HFFc6 (cell line): ENCODE data around the gene SEL1L3. TPM values are rescaled to one million over a fixed set of nuclear protein-coding genes. Genes with fewer than 3 reads are reported as not detected.

Experiments
- DNase-seq: peaks from one replicate; pipeline ENCODE4 v3.0.0-alpha.2; 2018
- H3K27ac Mint-ChIP-seq: 2 replicates; pipeline ENCODE4 v1.8.0; 2020; ENCODE audit warnings: mild to moderate bottlenecking, mixed read lengths
- H3K27me3 Mint-ChIP-seq: 2 replicates; pipeline ENCODE4 v1.8.0; 2021; ENCODE audit warnings: mild to moderate bottlenecking, moderate library complexity, mixed read lengths; ENCODE audit not compliant: insufficient read depth
- H3K36me3 Mint-ChIP-seq: 2 replicates; pipeline ENCODE4 v1.8.0; 2021; ENCODE audit warnings: low read depth, mixed read lengths
- H3K4me1 Mint-ChIP-seq: 2 replicates; pipeline ENCODE4 v1.8.0; 2020; ENCODE audit warnings: low read depth, mixed read lengths
- H3K4me3 Mint-ChIP-seq: 2 replicates; pipeline ENCODE4 v1.8.0; 2020; ENCODE audit warnings: mild to moderate bottlenecking, moderate library complexity, mixed read lengths
- H3K9me3 Mint-ChIP-seq: 2 replicates; pipeline ENCODE4 v1.8.0; 2020; ENCODE audit warnings: mild to moderate bottlenecking, mixed read lengths
- total RNA-seq, 6 experiments: library from RNA; stranded (reverse); fragmentation: NEBNext Ultra II Directional; extraction: Animal tissue kit (Norgen Biotek cat#: 25700); gene quantifications; 2 replicates in 1 of 6; 3 replicates in 5 of 6; pipeline ENCODE4 v1.2.3, GENCODE V29; 2021
- TF ChIP-seq, protein P1 (sequence below): fragments of 200-600 bp; sonication (generic); IDR thresholded peaks from 2 replicates; pipeline ENCODE4 v1.5.0; 2021; ENCODE audit warnings: antibody characterized with exemption, mild to moderate bottlenecking

The SEL1L3 gene
- total RNA-seq, 6 experiments from 2014 or later, result 24.5 to 35.4 (median 31.1) TPM

- H3K4me3 Mint-ChIP-seq, result no peak overlapping the region
- H3K27ac Mint-ChIP-seq, result no peak overlapping the region
- DNase-seq, result no peak
- TF ChIP-seq, protein P1, sequence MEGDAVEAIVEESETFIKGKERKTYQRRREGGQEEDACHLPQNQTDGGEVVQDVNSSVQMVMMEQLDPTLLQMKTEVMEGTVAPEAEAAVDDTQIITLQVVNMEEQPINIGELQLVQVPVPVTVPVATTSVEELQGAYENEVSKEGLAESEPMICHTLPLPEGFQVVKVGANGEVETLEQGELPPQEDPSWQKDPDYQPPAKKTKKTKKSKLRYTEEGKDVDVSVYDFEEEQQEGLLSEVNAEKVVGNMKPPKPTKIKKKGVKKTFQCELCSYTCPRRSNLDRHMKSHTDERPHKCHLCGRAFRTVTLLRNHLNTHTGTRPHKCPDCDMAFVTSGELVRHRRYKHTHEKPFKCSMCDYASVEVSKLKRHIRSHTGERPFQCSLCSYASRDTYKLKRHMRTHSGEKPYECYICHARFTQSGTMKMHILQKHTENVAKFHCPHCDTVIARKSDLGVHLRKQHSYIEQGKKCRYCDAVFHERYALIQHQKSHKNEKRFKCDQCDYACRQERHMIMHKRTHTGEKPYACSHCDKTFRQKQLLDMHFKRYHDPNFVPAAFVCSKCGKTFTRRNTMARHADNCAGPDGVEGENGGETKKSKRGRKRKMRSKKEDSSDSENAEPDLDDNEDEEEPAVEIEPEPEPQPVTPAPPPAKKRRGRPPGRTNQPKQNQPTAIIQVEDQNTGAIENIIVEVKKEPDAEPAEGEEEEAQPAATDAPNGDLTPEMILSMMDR, result no peak
- no peaks in the 10 kb centered on the region for H3K36me3 Mint-ChIP-seq
- no peaks in the 10 kb centered on the region for H3K9me3 Mint-ChIP-seq
- peaks cover 13% of the 10 kb centered on the region for H3K4me1 Mint-ChIP-seq
- peaks cover 21% of the 10 kb centered on the region for H3K27me3 Mint-ChIP-seq
Observed at GRCh38 chr4:25704516-25704915, 158.3 kb downstream of the SEL1L3 start.

- H3K36me3 Mint-ChIP-seq, result no peaks in the 10 kb centered on the region
- no peak overlapping the region for H3K4me3 Mint-ChIP-seq
- peak; percentile 37 for DNase-seq
- H3K9me3 Mint-ChIP-seq, result no peaks in the 10 kb centered on the region
- H3K27me3 Mint-ChIP-seq, result peaks cover 21% of the 10 kb centered on the region
- H3K4me1 Mint-ChIP-seq, result peaks cover 13% of the 10 kb centered on the region
- no peak overlapping the region for H3K27ac Mint-ChIP-seq
- TF ChIP-seq, protein P1, result no peak
Observed at GRCh38 chr4:25703731-25704388, 158.9 kb downstream of the SEL1L3 start.

DNA sequence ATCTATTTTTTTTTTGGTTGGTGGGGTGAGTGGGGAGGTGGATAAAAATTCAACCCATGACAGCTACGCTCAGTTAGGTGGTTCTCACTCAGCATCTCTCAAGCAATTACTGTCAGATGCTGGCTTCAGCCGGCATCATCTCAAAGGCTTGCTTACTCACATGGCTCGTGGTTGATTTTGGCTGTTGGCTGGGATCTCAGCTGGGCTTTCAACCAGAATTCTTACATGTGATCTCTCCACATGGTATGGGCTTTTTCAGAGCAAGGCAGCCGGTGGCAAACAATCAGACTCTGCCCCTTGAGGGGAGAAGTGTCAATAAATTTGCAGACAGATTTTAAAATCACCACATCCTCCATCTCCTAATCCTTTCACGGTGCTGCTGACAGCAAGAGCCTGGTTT lies 159.9 kb downstream of the SEL1L3 start:
- H3K9me3 Mint-ChIP-seq, result no peaks in the 10 kb centered on the region
- no peak overlapping the region for H3K4me3 Mint-ChIP-seq
- no peaks in the 10 kb centered on the region for H3K36me3 Mint-ChIP-seq
- no peak overlapping the region for H3K27ac Mint-ChIP-seq
- DNase-seq, result peak; percentile 70
- peaks cover 21% of the 10 kb centered on the region for H3K27me3 Mint-ChIP-seq
- H3K4me1 Mint-ChIP-seq, result peaks cover 13% of the 10 kb centered on the region
- TF ChIP-seq, protein P1, result peak; percentile 15; the same call in 1 of the 2 replicates

GRCh38 chr4:25700661-25701060 lies 162.1 kb downstream of the SEL1L3 start:
- Mint-ChIP-seq H3K36me3 (no peaks in the 10 kb centered on the region), H3K9me3 (no peaks in the 10 kb centered on the region), H3K27ac (no peak overlapping the region), H3K27me3 (peaks cover 32% of the 10 kb centered on the region), H3K4me1 (peaks cover 13% of the 10 kb centered on the region), H3K4me3 (no peak overlapping the region)
- TF ChIP-seq, protein P1, result no peak
- DNase-seq, result no peak

GRCh38 chr4:25697516-25697915 lies 165.3 kb downstream of the SEL1L3 start:
- Mint-ChIP-seq H3K36me3 (no peaks in the 10 kb centered on the region), H3K4me3 (no peak overlapping the region), H3K4me1 (peaks cover 7% of the 10 kb centered on the region), H3K27ac (no peak overlapping the region), H3K9me3 (no peaks in the 10 kb centered on the region), H3K27me3 (peaks cover 34% of the 10 kb centered on the region)
- TF ChIP-seq, protein P1, result no peak
- DNase-seq, result no peak

Other genes with a start within 250 kb of the SEL1L3 start
- not detected for gene SLC34A2, start 207.1 kb downstream of the SEL1L3 start, total RNA-seq
- gene SMIM20, start 51.2 kb upstream of the SEL1L3 start, total RNA-seq, result 10 to 100 TPM; 18.9 to 26.7 (median 22.0) TPM